ENCODE measurements around the gene S100A8.

S100A8 gene

DNA sequence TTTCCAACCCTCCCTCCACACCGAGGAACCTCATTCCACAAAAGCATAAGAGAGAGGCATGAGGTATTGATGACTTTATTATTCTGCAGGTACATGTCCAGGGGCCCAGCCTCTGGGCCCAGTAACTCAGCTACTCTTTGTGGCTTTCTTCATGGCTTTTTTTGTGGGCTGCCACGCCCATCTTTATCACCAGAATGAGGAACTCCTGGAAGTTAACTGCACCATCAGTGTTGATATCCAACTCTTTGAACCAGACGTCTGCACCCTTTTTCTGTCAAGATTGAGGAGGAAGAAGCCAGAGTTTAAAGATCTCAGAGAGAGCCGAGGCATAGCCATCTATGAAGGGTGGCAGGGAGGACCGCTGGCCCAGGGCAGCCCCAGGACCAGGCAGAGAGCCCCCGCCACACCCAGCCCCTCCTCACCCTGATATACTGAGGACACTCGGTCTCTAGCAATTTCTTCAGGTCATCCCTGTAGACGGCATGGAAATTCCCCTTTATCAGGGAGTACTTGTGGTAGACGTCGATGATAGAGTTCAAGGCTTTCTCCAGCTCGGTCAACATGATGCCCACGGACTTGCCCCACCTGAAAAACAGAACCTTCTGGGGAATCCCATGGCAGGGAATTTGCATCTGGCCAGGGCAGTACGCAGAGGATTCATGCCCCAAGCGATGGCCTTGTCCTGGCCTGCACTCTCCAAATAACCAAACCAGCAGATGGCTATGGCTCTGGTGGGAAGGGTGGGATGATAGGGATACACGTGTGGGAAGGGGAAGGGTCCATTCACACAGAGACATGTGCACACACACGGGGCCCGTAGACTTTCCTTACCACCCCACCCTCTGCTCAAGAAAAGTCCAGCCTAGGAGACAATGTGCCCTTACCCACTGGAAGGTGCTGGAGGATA lies 647 bp downstream of the S100A8 start:
- DNase-seq, result no peak

DNA sequence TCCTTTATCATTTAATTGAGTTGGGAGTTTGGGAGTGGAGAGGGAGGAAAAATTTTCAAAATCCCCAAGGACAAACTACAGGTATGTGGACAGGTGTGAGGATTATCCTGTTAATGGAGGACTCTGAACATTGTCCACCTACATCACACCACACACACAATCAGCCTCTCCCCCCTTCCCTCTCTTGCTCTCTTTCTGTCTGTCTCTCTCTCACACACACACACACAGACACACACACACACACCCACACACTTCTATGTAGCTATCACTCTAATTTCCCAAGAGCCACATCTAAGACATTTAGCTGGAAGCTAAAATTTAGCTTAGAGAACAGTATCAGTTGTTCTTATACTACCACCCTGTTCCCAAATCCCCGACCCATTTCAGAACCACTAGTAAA lies 1.5 kb downstream of the S100A8 start:
- DNase-seq, result no peak

DNA sequence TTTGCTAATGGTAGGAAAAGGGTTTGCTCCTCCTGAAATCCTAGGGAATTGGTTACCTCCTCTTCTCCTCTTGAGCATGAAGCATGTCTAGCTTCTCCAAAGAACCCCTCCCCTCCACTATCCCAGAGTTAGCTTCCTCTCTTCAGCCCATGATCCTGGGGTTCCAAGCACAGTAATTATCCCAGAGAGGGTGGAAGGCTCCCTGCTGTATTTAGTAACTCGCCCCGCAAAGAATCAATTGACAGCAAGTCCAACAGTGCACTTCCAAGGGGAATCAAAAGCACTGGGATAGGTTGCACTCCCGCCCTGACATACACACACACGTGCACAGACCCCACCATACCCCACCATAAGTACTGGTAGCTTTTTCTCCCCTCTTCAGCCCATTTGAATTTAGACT lies 3.1 kb downstream of the S100A8 start:
- no peak for DNase-seq

DNA sequence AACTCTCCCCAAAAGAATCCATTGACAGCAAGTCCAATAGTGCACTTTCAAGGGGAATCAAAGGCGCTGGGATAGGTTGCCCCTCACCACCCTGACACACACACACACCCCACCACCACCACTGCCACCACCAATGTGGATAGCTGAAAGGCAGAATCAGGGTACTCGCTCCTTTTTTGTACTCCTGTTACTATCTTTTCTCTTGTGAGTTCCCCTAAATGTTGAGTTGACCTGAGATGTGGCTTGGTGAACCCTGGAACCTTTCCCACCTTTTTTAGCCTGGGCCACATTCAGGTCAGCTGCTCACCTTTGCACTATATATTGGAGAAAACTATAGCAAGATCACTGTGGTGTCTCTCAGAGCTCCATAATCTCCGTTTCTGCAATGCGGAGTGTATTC lies 3.9 kb downstream of the S100A8 start:
- no peak for DNase-seq

- DNase-seq, result peak in 1 of 2 donors; percentile 52
Observed at GRCh38 chr1:153386500-153386901, 4.4 kb downstream of the S100A8 start.

DNA sequence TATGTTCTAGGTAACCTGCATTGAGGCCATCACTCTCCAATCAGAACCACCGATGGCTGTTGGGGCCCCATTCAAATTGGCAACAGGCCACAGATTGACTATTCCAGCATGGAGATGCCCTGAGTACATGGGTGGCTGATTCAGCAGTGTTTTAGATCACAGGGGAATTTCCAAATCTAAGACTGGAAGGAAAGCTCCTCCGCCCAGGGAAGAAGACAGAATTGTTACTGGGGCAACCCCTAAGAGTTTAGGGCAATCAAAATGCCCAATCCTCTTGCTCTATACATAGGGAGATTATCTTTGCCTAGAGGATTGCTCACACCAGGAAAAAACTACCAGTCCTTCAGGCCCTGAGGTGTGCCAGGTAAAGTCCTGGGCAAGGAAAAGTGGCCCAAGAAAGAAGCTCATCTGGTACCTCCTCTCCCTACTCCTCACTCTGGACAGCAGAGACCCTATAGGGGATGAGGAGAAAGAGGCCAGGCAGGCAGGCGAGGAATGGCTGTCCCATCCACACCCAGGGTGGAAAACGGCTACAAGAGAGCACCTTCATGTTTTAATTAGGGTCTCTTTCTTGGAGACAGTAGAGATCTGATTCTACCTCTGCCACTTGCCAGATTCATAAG lies 5.8 kb downstream of the S100A8 start:
- DNase-seq, result no peak

DNA sequence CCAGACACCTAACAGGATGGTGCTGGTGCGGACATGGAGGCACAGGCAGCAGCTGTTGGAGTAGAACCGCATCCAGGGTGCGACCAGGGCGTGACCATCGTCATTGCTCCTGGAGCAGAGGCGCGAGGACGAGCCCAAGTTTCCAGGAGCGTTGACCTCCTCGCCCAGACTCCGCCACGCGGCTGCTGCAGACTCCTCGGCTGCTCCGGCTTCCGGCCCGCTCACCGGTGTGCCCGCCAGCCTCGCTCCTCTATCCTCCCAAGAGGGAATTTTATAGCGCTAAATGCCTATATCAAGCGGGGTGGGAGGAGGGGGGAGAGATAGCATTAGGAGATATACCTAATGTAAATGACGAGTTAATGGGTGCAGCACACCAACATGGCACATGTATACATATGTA lies 10.2 kb downstream of the S100A8 start:
- no peak for DNase-seq

DNA sequence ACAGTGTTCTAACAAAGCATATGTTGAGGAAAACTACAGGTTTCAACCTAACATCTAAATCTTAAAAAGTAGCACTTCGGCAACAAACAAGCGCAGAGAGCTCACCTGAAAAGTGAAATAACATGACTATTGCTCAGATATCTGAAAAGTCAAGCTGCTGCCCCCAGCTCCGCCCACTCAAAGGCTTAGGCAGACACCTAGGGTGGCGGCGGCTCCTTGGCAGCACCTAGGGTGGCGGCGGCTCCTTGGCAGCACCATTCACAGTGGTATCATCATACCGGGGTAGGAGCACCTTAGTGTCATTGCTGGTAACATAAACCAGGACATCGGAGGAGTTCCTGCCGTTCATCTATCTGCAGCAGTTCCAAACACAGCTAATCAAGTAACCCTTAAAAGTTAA lies 11.3 kb downstream of the S100A8 start:
- no peak for DNase-seq

DNA sequence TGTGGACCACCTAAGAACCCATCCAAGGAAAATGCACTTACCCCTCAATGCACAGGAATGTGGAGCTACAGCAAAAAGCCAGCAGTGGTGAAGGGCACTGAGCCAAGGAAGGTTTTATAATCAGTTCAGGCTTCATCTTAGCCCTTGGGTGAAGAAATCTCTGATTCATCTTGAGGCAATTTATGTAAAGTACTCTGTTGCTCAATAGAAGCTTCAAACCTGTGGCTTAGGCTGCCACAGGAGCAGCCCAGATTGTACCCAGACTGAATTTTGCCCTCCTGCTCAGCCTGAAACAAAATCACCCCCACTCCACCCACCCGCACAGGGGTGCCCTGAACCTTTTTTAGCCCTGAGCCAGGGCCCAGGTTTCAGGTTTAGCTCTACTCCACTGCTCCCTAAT lies 15.4 kb downstream of the S100A8 start, which contains the start of gene S100A12:
Gene S100A12, minus strand, starts transcription at position 111 of the 400 bp plus-strand sequence. CDS start 1,029 bp downstream, outside the sequence.
- DNase-seq, result no peak

DNA sequence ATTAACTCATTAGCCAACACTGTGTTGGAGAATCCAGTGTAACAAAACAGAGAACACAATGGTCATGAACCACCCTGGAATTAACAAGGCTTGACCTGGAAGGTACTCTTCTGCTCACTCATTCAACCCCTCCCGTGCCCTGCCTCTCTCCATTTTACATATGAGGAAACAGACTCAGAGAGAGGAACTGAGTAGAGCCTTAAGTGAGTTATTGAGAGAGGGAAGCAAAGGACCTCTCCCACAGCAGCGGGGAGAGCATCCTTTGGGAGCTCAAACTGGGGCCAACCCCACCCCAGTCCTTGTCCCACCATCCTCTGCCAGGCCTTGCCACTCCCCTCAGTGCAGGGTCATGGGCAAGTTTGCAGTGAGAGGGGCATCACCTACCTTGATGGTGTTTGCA lies 16.8 kb downstream of the S100A8 start:
- no peak for DNase-seq

- no peak for DNase-seq
Observed at GRCh38 chr1:153372571-153372970, 18.3 kb downstream of the S100A8 start.

DNA sequence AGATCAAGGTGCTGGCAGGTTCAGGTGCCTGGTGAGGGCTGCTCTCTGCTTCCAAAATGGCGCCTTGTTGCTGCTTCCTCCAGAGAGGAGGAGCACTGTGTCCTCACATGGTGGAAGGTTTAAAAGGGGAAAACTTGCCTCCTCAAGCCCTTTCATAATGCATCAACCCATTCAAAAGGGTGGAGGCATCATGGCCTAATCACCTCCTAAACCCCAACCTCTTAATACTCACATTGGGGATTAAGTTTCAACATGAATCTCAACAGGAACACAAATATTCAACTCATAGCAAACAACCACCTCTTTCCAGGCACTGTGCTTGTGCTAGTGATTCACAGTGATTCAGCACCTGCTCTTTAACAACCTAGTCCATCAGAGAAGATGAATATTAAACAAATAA lies 19.6 kb downstream of the S100A8 start:
- no peak for DNase-seq

DNA sequence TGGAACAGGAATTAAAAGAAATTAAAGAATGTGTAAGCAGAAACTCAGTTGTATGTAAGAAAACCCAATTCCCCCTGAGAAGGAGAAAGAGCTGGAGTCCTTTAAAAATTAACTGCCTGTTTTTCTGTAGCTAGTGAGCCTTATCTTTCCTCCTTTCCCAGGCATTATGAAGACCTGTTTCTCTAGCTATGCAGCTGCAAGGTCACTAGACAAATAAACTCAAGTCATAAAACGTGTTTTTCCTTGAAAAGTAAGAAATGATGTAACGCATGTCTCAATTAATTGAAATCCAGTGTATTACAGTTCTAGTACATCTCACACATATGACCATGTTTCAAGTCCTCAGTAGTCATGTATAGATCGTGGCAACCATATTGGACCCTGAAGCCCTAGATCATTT lies 20.7 kb downstream of the S100A8 start:
- DNase-seq, result no peak

- no peak for DNase-seq
Observed at GRCh38 chr1:153368495-153368894, 22.4 kb downstream of the S100A8 start.

- no peak for DNase-seq
Observed at GRCh38 chr1:153367090-153367489, 23.8 kb downstream of the S100A8 start.

- no peak for DNase-seq
Observed at GRCh38 chr1:153366261-153366660, 24.6 kb downstream of the S100A8 start.

DNA sequence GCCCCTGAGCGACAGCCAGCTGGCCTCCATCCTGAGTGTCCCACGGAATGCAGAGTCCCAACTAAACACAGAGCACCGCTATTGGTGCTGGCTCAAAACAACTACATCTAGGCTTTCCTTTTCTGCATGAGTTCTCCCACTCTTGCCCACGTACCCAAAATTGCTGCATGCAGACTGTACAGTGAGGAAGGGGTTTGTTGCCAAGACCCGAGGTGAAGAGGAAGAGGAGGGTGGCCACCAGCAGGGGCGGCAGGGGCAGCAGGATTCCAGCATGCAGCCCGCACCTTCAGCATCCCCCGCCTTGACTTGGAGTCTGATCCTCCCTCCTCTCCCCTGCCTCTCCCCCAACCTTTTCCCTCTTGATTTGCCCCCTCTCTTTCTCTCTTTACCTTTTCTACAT lies 25.2 kb downstream of the S100A8 start:
- no peak for DNase-seq

GRCh38 chr1:153364766-153365666 lies 25.9 kb downstream of the S100A8 start:
- no peak for DNase-seq

- no peak for DNase-seq
Observed at GRCh38 chr1:153364156-153364555, 26.7 kb downstream of the S100A8 start.

DNA sequence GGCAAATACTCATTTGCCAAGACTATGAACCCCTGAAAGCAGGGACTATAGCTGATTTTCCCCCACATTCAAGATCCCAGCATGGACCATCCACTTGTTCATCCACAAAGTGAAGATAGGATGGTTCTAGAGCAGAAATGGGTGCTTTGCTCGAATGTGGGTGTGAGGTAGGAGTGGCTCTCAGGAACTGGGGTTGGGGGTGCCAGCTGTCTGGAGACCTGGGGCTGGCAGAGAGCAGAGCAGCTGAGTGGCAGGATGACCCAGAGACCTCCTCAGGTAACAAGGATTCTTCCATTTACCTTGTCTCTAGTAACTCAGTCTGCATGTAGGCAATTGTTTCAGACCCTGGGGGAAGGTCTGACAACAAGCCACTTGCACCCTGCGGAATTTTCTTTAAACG lies 27.2 kb downstream of the S100A8 start:
- DNase-seq, result no peak

- DNase-seq, result no peak
Observed at GRCh38 chr1:153362187-153362775, 28.6 kb downstream of the S100A8 start.

GRCh38 chr1:153361480-153362109 lies 29.3 kb downstream of the S100A8 start:
- no peak for DNase-seq

All from CD4-positive, alpha-beta T cell treated with Interleukin-4 for 1 hour (primary cell).